Astrocyte of the hippocampus (primary cell): ENCODE results near the gene LAMA2.
"Not testable (repeated sequence)": the region's sequence is repeated elsewhere in the genome, so short reads cannot be mapped to it uniquely, and the experiment has no call there.

Experiments used
- DNase-seq: peaks from one replicate; pipeline ENCODE4 v3.0.0; 2011; ENCODE audit warnings: low read depth, low spot score

LAMA2 gene

DNA sequence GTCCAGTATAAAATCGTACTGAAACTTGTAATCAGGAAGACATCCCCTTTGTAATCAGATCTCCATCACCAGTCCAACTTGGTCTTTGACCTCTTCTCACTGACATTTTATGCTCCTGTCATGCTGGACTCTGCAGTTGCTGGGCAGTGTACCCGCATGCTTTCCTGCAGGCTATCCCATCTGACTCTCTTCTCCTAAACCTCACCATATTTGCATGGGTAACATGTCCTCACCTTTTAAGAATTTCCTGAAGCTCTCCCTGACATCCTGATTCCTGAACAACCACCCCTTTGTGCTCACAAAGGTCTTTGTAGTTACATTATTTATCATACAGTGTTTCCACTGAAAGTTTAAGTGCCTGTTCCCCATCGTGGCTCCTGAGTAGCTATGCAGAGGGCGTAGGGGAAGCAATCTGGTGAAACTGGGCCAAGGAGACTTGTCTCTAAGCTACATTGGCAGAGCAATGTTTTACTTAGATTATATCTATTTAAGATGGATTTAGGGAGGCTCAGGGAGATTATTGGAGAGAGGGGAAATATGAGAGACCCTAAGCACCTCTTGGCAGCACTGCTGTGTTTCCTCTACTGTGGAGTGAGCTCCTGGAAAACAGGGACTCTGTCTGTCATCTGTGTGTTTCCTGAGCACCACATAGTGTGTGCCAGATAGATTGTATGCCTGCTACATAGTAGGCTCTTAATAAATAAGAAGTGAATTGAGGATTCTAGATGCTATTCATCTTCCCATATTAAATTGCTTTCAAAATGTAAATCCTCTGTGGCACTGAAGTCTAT, 124.0 kb downstream of the LAMA2 start:
- no peak for DNase-seq

DNA sequence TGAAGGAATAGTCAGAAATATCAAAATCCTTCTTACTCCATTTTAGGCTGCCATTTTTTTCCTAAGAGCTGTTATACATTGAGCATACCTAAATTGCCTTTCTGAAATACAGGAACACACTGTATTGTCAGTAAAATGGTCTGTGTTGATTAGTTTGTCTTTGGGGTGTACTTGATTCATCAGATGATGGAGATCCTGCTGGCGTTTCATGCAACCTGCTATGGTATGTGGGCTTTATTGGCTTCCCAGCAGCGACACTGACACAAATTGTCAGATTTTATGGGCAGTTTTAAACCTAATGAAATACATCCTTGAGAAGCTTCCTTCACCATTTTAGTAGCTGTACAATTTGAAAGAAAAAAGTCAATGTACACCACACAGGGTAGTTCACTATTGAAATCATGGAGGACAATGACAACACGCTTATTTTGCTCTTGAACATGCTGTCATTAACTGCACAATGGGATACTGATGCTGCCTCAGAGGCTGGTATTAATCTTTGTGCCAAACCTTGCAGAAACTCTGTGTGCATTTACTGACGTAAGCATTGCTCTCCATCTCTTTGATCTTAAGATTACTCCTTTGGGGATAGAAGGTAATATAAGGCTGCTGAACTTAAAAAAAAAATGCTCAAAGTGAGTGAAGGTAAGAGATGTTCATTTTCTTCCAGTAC, 124.9 kb downstream of the LAMA2 start:
- DNase-seq = no peak

DNA sequence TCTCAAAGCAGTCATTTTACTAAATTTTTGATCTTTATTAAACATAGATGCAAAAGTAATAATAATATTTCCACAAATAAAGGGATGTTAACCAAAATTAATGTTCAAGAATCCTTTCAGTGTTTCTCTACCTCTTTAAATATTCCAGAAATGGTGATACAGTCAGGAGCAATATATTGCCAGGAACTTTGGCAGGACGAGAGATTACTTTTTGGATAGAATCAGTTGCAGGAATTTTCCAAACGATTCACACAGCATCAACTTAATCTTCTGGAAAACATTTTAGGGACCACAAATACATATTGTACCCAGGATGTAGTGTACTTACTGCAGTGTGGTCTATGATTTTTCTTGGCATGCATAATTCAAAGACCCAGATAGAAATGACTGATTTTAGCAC, 125.7 kb downstream of the LAMA2 start:
- no peak for DNase-seq

DNA sequence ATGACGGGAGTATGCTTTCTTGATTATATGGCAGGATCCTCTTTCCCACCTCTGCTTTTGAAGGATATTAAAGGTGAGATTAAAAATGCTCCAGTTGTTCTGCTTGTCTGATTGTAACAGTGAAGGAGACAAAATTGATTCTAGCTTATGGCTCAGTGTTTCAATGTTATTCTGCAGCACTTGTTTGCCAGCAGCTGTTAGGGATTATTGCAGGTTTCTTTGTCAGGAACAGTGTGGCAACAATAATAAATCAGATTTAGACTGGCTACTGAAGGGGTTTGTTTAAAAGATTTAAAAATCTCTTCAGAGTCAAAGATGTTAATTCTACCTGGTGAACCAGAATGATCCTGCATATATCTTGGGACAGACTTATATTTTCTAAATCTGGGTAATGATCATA, 126.9 kb downstream of the LAMA2 start:
- DNase-seq = no peak

DNA sequence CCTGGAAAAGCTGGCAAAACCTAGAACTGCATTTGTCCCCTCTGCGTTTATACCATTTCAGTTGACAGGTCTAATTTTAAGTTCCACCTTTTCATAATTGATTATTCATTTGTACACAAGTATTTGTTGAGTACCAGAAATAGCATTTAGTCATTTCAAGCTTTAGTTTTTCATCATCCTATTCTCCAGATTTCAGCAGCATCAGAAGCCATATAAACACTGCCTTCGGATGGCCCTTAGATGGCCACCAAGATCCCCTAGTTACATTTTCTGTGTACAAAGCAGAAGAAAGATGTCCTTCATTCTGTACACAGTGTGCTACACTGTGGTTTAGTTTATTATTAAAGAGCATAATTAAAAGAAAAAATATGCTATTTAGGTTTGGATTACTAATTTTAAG, 131.4 kb downstream of the LAMA2 start:
- DNase-seq = no peak

DNA sequence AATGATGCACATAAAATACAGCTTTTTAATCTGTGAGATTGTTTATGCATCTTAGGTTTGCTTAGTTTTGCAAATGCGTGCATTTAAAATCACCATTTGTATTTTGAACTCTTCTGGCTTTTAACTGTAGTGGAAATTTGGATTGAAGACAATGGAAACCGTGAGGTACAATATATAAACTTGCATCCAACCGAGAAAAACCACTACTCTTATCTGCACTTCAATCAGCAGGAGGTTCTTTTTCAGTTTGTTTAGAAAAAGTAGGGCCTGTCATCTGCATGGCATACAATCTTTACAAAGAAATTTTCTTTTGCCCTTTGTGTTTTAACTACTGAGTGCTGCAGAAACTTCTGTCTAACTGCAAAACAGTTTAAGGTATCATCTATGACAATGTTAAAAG, 132.8 kb downstream of the LAMA2 start:
- DNase-seq = peak; percentile 7

DNA sequence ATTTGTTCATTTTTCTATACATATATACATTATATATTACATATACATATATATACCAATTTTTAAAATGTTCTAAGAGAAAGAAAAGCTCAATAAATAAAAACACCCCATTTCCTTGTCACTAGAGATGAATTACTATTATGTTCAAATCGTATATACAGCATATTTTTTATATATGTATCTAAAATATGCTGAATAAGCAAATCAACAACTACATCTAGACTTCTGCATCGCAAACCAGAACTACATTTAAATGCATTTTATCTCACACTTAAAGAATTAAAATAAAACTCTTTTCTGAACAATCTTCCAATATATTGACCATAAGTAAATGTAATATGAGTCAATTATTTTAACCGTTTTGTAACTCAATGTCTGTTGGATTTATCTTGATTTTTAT, 133.9 kb downstream of the LAMA2 start:
- no peak for DNase-seq

DNA sequence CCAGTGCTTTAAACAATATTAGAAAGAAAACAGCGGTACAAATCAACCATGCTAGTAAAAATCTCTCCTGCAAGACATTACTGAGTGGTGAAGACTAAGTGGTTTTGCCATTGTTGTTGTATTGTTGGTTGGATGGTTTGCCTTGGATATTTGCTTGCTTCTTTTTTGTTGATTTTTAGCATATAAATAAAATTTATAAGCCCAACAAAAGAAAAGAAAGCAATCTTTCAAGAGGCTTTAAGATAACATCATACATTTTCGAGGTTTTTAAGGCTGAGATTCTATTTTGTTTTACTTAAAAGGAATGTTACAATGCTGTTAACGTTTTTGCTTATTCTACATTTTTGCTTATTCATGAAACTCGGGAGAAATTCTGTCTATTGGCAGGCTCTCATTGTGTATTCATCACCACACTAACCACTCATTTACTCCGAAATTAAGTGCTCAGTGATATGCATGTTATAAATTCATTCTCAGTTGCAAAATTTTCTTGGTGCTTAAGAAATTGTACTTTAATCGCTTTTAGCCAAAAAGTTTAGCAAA, 139.1 kb downstream of the LAMA2 start:
- DNase-seq = peak; percentile 4

DNA sequence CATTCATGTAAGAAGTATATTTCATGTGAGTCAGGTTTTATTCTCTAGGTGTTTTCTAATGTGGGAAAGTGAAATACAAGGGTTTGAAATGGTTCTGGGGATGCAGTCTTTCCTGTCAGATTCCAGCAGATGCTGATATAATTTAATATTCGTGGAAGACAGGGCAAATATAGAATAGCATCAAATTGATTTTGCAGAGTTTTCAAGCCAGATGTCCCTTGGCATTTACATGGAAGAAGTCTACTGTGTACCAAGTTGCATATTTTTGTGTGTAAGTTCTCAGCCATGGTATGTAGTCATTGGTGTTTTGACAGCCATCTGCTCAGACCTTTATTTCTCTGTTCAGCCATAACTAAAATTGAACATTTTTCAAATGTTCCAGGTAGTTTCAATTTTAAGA, 143.7 kb downstream of the LAMA2 start:
- no peak for DNase-seq

DNA sequence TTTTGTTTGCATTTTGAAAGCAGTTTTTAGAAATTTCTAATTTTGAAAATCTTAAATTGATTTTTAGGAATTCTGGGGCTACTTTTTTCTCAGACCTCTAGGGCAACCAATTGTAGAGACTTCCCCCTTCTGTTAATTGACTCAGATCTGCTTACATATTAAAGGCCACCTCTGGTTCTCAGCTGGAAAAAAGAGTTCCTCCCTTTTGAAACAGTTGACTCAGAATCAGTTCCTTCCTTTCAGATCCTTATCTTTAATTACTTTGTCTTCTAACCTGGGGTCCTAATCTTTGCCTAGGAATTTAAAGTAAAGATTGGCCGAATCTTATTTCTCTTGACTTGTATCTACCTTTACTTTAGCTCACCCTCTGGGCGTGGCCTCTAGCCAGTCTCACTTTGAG, 146.8 kb downstream of the LAMA2 start:
- DNase-seq = no peak

DNA sequence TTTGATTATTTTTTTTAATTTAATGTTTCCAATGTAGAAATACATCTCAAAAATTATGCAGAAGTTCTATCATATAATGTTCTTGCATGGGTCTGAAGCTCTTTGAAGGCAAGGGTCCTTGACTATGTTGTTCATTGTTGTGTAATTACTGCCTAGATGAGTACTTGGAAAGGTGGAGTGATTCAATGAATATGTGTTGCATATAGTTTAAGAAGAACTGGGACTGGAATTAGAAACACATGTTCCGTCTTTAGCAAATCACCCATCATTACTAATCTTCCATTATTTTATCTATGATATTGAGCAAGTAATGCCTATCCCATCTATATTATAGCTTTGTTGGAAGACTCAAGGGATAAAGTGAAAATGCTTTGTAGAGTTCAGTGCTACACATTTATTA, 147.3 kb downstream of the LAMA2 start:
- DNase-seq = no peak

DNA sequence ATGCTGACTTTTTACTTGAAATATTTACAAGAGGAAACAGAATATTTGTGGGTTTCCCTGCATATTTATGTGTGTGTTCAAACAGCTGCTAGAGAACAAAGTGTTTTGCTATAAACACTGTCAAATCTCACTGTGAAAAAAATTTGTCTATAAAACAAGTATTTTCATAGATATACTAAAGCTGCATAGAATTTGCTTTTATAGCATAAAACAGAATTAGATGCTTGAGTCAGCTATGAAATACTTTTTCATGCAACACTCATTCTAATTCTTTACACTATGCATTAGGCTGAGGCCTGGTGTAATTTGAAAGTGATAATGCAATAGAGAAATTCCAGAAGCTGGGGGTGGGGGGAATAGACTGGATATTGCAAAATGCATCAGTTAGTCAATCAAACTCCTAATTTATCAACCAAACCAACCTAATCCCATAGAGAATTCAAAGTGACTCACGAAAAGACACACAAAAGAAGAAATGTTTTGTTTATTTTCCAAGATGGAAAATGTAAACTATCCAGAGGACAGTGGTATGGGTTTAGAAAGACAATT, 148.2 kb downstream of the LAMA2 start:
- peak; percentile 33 for DNase-seq

DNA sequence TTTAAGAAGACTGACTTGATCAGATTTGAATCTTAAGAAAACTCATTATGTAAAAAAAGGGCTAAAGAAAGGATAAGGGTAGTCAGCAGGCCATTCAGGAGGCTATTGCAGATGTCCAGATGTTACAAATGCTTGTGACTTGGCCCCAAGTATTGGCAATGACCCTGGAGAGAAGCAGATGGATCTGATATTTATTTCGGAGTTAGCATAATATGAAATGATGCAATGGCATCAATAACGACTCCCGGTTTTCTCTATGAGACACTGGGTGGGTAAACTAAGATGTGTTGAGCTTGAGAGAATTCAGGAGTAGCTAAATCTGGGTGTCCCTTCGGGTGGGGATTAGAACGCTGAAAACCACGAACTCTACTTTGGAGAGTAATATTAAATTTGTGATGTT, 149.7 kb downstream of the LAMA2 start:
- no peak for DNase-seq

DNA sequence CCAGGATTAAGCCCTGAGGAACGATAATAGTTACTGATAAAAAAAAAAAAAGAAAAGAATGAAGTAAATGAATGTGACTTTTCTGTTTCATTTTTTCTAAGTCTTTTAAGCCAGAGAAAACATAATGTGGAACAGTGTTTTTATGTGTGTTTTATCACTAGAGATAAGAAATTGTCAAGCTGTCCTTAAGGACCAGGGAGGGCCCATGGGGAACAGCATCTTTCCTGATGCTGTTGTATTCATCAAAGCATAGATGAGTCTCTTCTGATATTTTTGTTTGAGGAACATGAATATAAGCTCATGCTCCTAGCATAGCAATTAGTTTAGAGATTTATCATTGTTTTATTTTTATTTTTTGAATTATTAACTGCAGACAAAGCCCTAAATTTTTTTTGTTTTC, 150.2 kb downstream of the LAMA2 start:
- DNase-seq = no peak

DNA sequence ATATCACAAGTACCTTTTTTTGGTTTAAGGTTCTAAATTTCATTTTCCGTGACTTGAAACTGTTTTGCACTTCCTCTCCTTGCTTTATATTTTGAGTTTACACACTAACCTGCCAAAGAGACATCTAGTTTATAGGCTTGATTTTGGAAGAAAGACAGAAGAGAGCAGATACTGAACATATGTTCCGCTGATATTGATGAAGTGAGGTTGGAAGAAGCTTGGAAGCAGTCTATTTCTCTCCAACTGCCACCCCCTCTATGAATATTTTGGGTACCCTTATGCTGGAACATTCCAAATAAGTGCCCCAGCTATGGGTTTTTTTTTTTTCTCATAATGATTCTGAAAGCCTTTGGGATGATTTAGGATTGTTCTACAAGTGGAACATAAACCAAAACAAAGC, 150.6 kb downstream of the LAMA2 start:
- no peak for DNase-seq

DNA sequence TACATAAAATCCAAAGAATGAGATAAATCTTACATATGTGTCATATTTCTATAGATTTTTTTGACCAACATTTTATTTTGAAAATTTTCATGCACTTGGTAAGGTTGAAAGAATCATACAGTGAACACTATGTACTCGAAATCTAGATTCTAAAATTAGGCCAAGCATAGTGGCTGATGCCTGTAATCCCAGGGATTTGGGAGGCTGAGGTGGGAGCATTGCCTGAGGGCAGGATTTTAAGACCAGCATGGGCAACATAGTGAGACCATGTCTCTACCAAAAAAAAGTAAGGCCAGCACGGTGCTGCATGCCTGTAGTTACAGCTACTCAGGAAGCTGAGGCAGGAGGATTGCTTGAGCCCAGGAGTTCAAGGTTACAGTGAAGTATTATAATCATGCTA, 158.6 kb downstream of the LAMA2 start:
- no peak for DNase-seq

DNA sequence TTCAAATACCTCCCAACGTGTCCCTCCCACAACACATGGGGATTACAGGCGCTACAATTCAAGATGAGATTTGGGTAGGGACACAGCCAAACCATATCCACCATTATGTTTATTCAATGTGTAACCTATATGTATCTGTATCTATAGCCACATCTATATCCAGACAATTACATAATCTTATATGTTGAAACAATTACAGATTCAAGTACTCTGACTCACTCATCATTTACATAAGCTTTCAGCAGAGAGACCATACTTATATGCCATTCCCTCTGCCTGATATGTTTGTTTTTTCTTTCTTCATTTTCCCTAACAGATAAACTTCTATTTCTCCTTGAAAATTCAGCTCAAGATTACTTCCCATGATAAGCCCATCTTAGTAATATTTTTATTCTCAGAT, 163.6 kb downstream of the LAMA2 start:
- DNase-seq = no peak

DNA sequence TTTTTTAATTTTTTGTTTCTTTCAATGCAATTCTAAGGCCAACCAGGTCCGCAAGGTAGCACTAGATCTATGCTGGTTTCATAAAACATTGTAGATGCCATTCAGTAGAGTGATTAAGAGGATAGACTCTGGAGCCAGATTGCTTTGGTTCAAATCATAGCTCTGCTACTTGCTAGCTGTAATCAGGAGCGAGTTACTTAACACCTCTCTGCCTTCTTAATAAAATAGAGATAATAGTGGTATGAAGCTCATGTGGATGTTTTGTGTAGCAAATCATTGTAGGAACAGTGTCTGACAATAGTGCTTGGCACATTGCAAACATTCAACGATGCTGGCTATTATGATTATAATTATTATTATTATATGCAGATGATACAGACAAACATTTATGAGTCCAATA, 164.9 kb downstream of the LAMA2 start:
- DNase-seq = no peak

DNA sequence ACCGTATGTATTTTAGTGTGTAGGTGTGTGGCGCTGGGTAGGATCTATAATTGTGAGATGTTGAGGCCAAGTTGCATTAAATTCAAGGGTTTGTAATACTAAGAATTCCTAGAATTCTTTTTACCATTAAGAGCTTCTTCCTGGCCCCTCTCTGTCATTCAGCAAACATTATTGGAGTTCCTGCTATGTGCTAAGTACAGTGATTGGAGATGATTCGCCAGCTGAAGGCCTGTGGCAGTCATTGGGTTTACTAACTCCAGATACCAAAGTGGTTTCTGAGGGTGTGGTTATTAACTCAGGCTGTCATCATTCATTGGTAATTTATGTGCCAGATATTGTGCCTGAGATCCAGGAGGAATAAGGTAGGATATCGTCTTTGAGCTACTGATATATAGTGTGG, 167.1 kb downstream of the LAMA2 start:
- DNase-seq = peak; percentile 13

DNA sequence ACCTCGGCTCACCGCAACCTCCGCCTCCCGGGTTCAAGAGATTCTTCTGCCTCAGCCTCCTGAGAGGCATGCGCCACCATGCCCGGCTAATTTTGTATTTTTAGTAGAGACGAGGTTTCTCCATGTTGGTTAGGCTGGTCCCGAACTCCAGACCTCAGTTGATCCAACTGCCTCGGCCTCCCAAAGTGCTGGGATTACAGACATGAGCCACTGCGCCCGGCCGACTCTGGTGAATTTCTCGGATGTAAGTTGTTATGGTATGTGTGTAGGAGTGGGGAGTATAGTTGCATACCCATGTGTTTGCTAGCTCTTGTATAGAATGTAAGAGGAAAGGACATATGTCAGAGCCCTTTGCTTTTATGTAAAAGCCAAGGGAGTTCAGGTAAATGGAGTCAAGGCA, 170.2 kb downstream of the LAMA2 start:
- DNase-seq = not testable (repeated sequence)

DNA sequence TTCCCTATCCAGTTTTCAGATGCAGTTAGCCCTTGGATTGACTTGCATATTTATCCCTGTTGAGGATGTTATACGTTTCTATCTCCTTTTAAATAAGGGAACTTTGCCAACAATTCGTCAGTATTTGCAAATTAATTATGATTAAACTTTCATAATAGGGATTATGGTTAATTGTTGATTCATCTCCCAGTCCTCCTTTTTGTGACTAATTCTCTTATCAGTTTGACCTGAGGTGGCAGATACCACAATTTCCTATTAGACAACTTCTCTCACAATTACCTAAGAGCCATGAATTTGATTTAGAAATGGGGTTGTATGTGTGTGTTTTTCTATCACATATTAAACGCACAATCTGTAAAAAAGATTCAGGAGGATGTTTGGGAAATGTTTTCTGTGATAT, 172.9 kb downstream of the LAMA2 start:
- DNase-seq = peak; percentile 7

DNA sequence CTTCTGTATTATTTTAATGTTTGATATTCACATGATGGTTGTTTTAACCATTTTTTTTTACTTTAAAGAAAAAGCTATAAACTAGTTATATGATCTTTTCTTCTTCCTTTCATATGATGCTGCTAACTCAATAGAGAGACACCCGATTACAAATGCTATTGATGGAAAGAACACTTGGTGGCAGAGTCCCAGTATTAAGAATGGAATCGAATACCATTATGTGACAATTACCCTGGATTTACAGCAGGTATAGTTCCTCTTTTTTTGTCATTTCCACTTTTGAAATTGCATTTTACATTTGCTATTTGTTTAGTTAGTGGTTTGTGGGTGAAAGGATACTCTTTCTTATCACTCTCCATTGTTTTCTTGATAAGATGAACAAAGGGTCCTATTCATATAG, 176.7 kb downstream of the LAMA2 start:
- no peak for DNase-seq

DNA sequence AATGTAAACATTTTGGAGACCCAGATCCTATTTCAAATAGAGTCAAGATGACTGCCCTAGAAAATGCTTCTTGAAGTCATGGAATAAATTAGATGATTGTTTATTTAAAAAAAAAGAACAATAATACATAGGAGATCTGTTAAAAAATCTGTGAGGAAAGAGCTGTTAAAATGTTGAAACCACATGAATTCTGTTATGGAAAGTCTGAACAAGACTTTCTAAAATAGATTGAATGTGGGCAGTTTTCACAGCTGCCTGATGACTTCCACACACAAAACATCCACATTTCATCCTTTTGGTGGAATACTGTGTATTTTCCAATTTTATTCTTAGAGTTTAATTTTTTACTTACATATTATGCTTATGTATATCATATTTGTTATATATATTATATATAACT, 186.1 kb downstream of the LAMA2 start:
- no peak for DNase-seq
